IPS-18c (cell line): ENCODE data around the gene NCOA3.
A peak's percentile ranks its signal among the peaks of the same experiment; 100 is the strongest.
"Not testable (repeated sequence)": the region's sequence is repeated elsewhere in the genome, so short reads cannot be mapped to it uniquely, and the experiment has no call there.

Experiments used
- H3K4me3 ChIP-seq: 2 replicates; pipeline ENCODE4 v1.7.0; 2013; ENCODE audit warnings: low read depth, mild to moderate bottlenecking, low read length, moderate library complexity; ENCODE audit not compliant: insufficient read depth
- H3K9me3 ChIP-seq: one replicate; pipeline ENCODE4 v1.6.1; 2013; ENCODE audit warnings: mild to moderate bottlenecking, low read length, moderate library complexity; ENCODE audit not compliant: control insufficient read depth, insufficient read depth

Gene NCOA3

GRCh38 chr20:47501482-47502270 lies at the start of gene NCOA3:
Gene NCOA3, plus strand, starts transcription at chr20:47501887. Its CDS starts 120,361 bp downstream, at chr20:47622248.
- Histone ChIP-seq H3K4me3 (peak within 1 kb of the TSS; percentile 89), H3K9me3 (no peaks in the 10 kb centered on the region)

DNA sequence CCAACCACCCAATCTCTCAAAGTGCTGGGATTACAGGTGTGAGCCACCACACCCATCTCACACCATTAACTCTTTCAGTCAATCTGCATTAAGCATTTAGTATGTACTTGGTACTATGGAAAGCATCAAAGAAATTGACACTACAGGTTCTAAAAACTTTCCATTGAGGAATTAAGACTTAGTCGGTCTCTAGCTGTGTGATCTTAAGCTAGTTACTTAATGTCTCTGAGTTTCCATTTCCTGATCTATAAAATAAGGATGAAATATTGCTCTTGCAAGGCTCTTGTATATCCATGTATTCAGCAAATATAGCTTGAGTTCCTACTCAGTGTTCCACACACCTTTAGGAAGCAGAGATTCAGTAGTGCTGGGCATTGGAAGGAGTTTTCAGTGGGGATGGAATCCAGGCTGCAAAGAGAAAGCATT lies 48.9 kb upstream of the NCOA3 start:
- Histone ChIP-seq H3K4me3 (no peak overlapping the region), H3K9me3 (no peaks in the 10 kb centered on the region)

DNA sequence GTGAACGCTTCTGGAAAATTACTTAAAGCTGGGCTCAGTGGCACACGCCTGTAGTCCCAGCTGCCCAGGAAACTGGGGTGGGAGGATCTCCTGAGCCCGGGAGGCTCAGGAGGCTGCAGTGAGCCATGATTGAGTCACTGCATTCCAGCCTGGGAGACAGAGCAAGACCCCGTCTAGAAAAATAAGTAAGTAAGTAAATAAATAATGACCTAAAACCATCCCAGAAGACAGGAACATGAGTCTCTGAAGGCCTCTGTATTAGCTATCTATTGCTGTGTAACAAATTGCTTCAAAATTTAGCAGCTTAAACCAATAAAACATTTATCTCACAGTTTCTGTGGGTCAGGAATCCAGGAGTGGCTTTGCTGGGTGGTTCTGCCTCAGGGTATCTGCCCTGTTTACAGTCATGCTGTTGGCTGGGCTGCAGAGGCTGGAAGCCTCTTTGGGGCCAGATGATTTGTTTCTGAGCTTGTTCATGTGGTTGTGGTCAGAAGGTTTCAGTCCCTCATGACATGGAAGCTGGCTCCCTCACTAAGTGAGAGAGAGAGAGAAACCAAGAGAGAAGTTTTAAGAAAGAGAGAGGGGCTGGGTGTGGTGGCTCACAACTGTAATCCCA lies 48.4 kb upstream of the NCOA3 start:
- Histone ChIP-seq H3K9me3 (no peaks in the 10 kb centered on the region), H3K4me3 (no peak overlapping the region)

DNA sequence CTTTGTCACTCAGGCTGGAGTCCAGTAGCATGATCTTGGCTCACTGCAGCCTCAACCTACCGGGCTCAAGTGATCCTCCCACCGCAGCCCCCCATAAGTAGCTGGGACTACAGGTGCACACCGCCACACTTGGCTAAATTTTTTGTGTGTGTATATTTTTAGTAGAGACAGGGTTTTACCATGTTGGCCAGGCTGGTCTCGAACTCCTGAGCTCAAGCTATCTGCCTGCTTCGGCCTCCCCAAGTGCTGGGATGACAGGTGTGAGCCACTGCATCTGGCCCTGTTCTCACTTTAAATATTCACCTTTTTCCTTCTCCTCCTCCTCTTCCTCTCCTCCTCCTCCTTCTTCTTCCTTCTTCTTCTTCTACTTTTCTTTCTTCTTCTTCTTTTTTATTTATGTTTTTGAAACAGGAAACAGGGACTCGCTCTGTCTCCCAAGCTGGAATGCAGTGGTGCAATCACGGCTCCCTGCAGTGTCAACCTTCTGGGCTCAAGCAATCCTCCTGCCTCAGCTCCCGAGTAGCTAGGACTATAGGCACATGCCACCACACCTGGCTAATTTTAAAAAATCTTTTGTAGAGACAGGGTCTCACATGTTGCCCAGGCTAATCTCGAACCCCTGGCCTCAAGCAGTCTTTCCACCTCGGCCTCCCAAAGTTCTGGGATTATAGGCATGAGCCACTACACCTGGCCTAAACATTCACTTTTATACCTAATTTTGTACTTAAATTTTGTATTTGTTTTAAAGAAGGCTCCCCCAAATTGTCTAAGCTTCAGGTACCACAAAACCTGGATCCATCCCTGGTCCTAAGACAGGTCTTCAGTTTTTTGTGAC lies 47.2 kb upstream of the NCOA3 start:
- Histone ChIP-seq H3K9me3 (no peaks in the 10 kb centered on the region), H3K4me3 (no peak overlapping the region)

DNA sequence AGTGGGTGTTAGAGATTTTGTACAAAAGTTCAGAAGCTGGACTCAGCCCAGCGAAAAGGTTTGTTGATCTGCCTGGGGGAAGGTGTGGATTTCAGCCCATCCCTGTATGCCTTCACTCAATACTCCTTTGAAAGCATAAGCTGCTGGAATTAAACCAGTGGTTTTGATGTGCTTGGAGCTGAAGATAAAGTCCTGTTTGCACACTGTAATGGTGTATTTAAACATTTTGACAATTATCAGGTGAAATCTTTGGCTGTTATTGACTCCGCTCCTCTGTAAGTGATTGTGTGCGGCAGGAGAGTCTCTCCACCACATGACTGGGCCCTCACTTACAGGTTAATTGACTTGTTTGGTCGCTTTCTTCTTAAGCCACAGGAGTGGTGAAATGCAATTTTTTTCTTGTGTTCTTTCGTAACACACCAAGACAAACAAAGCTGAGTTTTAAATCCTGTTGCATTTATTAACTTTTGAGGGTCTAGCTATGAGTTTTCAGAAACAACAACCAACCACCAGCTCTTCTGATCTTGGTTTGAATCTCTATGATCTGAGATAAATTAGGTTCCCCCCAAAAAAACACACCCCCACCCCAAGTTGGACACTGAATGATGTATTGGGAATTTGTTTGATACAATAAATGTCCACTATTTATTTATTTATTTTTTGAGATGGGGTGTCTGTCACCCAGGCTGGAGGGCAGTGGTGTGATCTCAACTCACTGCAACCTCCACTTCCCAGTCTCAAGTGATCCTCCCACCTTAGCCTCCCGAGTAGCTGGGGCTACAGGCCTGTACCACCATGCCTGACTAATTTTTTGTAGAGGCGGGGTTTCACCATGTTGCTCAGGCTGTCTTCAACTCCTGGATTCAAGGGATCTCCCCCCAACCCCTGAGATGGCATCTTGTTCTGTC lies 46.3 kb upstream of the NCOA3 start:
- Histone ChIP-seq H3K4me3 (no peak overlapping the region), H3K9me3 (no peaks in the 10 kb centered on the region)

- Histone ChIP-seq H3K4me3 (no peak overlapping the region), H3K9me3 (no peaks in the 10 kb centered on the region)
Measured at GRCh38 chr20:47456041-47456537, 45.6 kb upstream of the NCOA3 start.

- H3K4me3 ChIP-seq = no peak overlapping the region
- no peaks in the 10 kb centered on the region for H3K9me3 ChIP-seq
Measured at GRCh38 chr20:47456952-47457724, 44.5 kb upstream of the NCOA3 start.

GRCh38 chr20:47458280-47459050 lies 43.2 kb upstream of the NCOA3 start:
- H3K4me3 ChIP-seq, H3K9me3 ChIP-seq: not testable (repeated sequence)

DNA sequence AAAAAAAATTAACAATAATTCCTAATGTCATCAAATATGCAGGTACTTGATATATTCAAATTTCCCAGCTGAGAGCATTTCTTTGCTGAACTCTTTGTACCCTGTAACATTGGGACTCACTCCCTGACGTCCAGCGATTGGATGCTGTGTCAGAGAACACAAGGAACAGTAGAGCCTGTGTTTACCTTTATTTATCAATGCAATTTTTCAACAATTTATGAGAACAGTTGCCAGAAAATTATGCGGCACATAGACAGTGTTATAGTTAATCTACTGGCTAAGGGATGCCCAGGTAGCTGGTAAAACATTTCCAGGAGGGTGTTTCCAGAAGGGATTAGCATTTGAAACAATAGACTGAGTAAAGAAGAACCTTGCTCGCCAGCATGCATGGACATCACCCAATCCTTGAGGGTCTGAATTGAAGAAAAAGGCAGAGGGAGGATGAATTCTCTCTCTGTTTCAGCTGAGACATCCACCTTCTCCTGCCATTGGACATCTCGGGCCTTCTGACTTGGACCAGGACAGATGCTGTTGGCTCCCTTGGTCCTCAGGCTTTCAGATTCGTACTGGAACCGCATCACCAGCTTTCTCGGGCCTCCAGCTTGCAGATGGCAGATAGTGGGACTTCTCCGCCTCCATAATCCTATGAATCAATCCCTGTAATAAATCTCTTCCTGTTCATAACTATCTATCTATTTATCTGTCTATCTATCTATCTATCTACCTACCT lies 42.2 kb upstream of the NCOA3 start:
- Histone ChIP-seq H3K4me3 (no peak overlapping the region), H3K9me3 (no peaks in the 10 kb centered on the region)

GRCh38 chr20:47460761-47461112 lies 41.0 kb upstream of the NCOA3 start:
- not testable (repeated sequence) for H3K4me3 ChIP-seq, H3K9me3 ChIP-seq

DNA sequence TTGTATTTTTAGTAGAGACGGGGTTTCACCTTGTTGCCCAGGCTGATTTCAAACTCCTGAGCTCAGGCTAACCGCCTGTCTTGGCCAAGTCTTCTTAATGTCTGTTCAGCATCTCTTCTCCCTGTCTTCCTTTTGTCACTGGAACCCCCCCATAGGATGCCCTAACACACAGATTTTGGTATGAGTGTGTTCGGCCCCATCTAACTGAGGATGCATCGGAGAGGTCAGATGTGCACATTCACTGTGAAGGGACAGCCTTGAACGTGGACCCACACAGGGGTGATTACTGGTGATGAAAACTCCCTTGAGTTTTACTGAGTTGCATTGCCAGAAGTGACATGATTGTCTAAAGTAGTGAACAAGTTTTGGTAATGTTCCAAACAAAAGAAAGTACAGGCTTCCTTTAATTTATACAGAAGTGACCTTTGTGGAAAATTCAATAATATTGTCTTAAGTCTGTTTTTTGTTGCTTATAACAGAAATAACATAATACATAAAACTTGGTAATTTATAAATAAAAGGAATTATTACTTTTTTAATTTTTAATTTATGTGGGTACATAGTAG lies 40.5 kb upstream of the NCOA3 start:
- Histone ChIP-seq H3K4me3 (no peak overlapping the region), H3K9me3 (no peaks in the 10 kb centered on the region)

DNA sequence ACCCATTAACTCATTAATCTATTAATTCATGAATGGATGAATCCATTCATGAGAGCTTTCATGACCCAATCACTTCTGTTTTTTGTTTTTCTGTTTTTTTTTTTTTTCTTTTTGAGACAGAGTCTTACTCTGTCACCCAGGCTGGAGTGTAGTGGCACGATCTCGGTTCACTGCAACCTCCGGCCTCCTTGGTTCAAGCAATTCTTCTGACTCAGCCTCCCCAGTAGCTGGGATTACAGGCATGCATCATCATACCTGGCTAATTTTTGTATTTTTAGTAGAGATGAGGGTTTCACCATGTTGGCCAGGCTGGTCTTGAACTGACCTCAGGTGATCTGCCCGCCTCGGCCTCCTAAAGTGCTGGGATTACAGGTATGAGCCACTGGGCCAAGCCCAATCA lies 39.8 kb upstream of the NCOA3 start:
- not testable (repeated sequence) for H3K4me3 ChIP-seq

DNA sequence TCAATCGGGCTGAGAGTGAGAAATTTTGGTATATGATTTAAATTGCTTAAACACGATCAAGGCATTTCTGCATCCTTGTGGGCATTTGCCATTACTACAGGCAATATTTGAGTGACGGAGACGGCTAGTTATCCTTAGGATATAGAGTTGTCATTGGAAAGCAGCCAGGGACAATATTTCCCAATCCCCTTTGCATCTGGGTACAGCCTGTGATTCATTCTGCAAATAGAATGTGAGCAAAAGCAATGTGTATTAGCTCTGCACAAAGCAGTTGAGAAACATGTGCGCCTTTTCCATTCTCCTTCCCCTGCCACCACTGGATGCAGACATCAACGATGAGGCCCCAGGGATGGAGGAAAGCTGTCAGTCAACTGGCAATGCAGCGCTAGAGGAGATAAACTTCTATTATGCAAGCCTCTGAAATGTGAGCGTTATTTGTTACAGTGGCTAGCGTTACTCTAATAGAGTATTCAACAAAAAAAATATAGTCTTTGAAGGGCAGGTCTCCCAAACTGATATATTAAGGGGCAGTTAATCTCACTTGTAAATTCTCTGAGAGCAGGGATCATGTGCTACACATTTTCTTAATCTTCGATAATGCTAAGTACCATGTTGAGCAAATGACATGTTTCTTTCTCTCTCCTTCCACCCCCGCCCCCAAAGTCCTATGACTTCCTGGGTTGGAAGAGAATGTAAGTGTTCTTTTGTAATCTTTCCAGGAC lies 37.1 kb upstream of the NCOA3 start:
- Histone ChIP-seq H3K4me3 (no peak overlapping the region), H3K9me3 (no peaks in the 10 kb centered on the region)

More for the DNA sequence above, 39.8 kb upstream of the NCOA3 start:
- not testable (repeated sequence) for H3K9me3 ChIP-seq

- H3K4me3 ChIP-seq = no peak overlapping the region
- H3K9me3 ChIP-seq = no peaks in the 10 kb centered on the region
Measured at GRCh38 chr20:47465335-47466090, 36.2 kb upstream of the NCOA3 start.
